Stimulated activated CD4-positive, alpha-beta T cell treated with anti-CD3 and anti-CD28 coated beads, TNF-alpha, amount 100 ng/mL, for 48 hours (primary cell): Measurements from ENCODE around the gene ABHD5.
"Not testable (repeated sequence)": the region's sequence is repeated elsewhere in the genome, so short reads cannot be mapped to it uniquely, and the experiment has no call there.

Experiments
- DNase-seq, 3 donors: peaks; one replicate each; pipeline ENCODE4 v3.0.0-alpha.2; 2020; ENCODE audit warnings: low read depth in 3 of 3

ABHD5 gene

DNA sequence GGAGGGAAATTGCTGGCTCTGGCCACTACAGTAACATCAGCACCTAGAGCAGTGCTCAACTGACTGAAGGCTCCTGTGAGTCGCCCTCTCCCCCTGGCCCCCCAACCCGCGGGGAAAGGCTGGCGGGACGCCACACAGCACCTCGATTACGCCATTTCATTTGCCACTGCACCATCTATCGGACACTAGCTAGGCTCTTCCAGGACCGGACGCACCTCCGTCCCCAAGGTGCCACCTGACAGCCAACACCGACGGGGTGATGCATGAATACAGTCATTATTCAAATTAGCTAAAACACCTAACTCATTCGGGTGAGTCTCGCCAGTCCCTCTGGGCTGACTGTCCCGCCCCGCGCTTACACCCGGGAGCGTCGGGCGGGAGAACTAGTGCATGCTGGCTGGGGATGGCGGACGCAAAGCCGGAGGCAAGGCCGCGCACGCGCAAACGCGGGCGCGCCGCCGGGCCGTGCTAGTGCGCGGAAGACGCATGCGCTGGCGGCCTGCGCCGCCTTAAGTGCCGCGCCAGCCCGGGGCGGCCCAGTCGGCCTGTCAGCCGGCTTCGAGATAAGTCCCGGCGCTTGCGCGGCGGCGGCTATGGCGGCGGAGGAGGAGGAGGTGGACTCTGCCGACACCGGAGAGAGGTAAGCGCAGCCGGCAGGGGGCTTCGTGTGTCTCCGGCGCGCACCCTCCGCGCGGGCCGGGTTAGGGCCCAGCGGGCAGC lies at the start of gene ABHD5:
TSS of gene ABHD5 (plus strand) at position 539 of the 720 bp plus-strand sequence. CDS start at position 594, 55 bp downstream.
- peak; percentile 78 to 82 (median 81) for DNase-seq

DNA sequence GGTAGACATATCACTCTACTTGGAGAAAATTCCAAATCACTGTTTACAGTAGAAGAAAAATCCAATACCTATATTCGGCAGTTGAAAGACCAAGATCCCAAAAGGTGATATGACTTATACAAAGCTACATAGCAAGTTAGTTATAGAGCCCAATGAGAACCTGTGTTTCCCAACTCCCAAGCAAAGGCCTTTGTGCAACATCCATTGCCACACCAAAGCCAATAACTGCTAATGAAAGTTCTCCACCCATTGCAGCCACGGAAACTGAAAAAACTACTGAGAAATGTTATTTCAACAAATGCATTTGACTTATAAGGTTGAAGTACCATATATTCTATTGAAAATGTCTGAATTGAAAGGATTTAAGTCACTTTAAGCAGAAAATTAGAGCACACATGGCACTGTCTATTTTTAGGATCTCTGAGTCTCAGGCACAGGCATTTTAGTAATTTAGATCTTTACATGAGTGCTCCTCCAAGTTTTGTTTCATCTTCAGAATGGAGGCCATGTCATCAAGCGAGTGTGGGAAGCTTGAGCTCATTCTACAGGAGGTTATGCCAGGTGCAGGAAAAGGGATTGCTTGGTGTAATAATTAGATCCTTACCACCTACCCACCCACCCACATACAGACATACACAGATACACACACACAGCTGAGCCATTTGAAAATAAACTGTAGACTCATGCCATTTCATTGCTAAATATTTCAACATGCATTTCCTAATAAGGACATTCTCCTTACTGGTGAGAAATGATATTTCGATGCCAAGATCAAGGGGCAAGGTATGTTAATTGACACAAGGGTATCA lies 49.2 kb upstream of the ABHD5 start:
- DNase-seq, result no peak

DNA sequence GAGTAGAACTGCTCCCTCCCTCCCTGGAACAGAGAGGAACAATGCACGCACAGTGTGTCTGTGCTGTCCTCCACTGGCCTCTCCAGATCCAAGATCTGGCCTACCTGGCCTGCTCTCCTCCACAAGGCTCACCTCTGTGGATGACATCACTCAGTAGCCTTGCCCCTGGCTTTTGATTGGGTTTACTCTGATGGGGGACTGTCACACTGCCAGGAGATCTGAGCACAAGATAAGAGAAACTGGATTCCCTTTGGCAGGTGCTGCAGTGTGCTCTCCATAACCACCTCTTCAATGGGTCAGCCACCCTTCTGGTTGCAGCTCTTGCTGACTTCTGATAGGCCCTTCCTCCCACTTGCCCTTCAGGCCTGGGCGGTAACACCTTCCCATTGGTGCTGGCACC lies 46.3 kb upstream of the ABHD5 start:
- no peak for DNase-seq

DNA sequence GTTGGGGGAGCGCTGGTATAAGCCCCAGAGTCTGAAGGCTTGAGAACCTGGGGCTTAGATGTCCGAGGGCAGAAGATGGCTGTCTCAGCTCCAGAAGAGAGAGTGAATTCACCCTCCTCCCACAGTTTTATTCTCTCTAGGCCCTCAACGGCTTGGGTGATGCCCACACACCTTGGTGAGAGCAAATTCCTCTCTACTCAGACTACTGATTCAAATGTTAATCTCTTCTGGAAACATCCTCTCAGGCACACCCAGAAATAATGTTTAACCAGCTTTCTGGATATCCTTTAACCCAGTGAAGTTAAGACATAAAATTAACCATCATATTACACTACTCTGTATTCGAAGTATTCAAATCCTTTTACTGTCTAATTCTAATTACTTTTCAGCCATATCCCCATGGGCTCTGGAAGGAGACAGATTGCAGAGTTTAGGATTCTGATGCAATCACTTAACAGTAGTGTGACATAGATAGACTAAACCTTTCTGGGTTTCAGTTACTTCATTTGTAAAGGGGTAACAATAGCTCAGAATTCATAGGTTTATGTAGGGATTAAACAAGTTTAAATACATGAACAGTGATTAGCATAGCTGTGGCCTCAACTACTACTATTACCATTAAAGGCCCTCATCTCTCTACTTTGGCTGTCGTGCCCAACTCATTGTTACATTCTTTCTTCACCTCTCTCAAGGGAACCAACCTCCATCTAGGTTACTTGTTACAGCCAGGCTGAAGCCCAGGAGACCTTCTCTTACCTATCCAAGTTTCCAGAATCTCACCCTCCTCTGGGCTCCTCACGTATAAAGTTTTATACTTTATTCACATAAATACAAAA lies 43.2 kb upstream of the ABHD5 start:
- DNase-seq, result no peak

DNA sequence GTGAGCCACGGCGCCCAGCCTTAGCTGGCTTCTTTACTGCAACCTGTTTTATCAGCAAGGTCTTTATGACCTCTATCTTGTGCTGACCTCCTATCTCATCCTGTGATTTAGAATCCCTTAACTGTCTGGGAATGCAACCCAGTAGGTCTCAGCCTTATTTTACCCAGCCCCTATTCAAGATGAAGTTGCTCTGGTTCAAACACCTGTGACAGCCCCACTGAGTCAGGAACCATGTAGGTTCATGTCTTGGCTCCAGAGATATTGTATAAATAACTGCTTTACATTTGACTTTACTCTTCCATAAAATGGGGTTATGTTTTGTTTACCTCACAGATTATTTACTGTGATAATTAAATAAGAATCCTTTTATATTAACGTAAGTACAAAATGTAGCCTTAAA lies 41.8 kb upstream of the ABHD5 start:
- DNase-seq, result no peak

DNA sequence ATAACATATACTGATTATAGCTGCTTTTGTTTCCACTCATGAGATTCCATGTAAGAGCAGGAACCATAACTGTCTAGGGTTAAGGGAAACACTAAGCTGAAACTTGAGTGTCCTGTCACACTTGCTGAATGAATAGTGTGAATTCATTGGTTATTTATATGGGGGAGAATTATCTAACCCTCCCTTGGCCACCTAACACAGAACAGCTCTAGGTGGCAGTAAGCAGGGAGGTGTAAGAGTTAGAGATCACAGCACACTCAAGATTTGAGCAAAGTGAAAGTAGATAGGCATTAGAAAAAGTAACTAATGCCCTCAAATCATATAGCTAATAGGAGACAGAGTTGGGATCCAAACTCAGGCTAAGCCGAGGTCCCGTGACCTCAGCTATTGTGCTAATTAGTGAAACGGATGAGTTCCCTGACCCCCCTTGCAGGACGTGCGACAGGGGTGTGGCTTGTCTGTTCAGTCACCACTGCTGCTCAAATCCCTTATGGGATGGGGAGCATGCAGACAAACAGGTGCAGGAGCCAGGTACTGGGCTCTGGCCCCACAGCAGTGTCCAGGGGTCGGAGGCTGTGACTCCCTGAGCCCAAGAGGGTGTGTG lies 41.3 kb upstream of the ABHD5 start:
- no peak for DNase-seq

DNA sequence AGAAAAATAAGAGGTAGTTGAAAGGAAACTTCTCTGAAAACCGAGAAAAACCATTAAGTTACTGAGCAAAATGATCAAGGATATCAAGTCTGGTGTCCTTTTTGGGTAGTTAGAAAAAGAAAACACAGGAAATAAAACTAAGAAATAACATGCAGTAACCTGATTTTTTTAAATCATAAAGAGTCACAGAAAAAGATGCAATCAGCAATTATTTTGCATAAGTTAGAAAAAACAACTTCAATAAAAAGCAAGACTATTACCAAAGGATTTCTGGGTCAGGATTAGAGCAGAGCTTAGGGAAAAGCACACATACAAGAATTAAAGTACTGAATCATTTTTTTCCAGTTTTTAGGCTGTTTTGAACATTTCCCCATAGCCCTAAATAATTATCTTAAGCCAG lies 40.4 kb upstream of the ABHD5 start:
- DNase-seq, result no peak

DNA sequence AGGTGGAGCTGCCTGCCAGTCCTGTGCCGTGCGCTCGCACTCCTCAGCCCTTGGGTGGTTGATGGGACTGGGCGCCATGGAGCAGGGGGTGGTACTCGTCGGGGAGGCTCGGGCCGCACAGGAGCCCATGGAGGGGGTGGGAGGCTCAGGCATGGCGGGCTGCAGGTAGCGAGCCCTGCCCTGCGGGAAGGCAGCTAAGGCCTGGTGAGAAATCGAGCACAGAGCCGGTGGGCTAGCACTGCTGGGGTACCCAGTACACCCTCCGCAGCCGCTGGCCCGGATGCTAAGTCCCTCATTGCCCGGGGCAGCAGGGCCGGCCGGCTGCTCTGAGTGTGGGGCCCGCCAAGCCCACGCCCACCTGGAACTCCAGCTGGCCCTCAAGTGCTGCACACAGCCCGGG lies 34.3 kb upstream of the ABHD5 start:
- not testable (repeated sequence) for DNase-seq

DNA sequence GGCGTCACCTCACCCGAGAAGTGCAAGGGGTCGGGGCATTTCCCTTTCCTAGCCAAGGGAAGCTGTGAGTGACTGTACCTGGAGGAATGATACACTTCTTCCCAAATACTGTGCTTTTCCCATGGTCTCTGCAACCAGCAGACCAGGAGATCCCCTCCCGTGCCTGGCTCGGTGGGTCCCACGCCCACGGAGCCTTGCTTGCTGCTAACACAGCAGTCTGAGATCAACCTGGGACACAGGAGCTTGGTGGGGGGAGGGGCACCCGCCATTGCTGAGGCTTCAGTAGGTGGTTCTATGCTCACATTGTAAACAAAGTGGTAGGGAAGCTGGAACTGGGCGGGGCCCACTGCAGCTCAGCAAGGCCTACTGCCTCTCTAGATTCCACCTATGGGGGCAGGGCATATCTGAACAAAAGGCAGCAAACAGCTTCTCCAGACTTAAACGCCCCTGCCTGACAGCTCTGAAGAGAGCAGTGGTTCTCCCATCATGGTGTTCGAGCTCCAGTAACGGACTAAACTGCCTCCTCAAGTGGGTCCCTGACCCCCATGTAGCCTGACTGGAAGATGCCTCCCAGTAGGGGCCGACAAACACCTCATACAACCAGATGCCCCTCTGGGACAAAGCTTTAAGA lies 31.4 kb upstream of the ABHD5 start:
- no peak for DNase-seq

DNA sequence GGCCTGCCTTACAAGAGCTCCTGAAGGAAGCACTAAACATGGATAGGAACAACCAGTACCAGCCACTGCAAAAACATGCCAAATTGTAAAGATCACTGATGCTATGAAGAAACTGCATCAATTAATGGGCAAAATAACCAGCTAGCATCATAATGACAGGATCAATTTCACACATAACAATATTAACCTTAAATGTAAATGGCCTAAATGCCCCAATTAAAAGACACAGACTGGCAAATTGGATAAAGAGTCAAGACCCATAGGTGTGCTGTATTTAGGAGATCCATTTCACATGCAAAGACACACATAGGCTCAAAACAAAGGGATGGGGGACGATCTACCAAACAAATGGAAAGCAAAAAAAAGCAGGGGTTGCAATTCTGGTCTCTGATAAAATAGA lies 29.4 kb upstream of the ABHD5 start:
- not testable (repeated sequence) for DNase-seq

DNA sequence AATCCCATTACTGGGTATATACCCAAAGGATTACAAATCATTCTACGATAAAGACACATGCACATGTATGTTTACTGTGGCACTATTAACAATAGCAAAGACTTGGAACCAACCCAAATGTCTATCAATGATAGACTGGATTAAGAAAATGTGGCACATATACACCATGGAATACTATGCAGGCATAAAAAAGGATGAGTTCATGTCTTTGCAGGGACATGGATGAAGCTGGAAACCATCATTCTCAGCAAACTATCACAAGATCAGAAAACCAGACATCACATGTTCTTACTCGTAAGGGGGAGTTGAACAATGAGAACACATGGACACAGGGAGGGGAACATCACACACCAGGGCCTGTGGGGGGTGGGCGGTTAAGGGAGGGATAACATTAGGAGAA lies 25.7 kb upstream of the ABHD5 start:
- not testable (repeated sequence) for DNase-seq

DNA sequence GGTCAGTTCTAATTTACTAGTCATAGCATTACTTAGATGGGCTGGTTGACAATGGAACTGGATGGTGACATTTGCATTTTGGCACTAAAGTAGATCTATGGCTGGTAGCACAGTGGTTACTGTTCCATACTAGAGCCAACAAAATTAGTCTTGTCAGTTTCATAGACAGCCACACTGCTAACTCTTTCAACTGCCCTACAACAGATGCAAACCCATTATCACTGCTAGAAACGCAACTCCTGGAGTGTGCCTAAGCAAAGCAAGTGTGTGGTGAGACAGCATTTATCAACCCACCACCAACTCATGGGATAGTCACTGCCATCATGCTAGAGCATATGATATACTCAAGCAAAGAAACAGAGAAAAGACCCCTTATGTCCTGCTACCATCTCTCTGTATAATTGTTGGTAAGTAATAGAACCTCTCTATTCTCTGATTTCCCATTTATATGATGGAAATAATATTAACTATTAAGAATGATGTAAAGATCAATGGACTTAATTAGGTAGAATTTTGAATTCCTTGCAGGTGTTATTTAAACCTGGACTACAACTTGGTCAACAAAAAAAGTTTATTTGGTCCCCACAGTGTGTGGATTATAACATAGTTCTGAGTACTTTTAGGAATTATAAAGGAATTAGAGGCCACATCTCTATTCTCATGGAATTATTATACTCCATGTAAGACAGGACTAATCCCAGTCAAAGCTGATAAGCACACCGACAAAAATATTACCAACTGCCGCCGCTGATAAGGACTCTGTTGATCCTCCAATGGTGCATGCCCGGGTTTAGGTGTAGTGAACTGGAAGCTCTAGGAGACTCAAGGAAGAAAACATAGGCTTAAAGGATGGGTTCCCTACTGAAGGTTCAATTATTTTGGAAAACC lies 19.9 kb upstream of the ABHD5 start:
- no peak for DNase-seq

DNA sequence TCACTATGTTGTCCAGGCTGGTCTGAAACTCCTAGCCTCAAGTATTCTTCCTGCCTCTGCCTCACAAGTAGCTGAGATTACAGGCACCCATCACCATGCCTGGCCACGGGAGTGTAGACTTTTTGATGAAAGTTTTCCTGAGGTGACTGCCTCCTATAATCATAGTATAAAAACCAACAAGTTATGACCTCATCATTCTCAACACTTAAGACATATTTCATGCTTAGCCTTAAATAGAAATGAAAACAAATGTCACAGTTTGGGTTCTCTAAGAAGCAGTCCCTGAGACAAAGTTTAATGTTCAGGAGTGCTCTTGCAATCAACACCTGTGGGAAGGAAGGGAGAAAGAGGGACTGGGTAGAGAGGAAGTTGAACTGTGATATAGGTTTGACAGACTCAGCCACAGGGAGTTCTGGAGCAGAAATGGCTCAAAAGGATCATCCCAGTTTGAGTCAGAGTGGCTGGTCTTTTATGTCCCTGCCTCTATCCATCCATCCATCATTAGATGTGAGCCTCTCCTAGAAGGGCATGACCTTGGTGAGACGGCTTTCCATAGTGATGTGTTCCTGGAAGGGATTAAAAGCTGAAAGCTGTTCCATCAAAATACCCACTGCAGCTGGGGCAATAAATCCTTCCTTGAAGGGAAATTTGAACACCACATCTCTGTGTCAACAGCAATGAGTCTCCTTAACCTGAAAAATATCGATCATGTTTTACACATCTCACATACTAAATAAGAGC lies 16.2 kb upstream of the ABHD5 start:
- no peak for DNase-seq

DNA sequence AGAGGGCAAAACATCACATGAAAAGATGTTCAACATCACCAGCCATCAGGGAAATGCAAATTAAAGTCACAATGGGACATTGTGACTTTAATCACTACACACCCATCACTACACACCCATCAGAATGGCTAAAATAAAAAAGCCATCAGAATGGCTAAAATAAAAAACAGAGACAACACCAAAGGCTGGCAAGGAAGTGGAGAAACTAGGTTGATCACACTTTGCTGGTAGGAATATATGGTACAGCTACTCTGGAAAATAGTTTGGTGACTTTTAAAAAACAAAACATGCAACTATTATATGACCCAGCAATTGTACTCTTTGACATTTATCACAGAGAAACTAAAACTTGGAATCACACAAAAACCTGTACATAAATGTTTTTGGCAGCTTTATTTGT lies 15.1 kb upstream of the ABHD5 start:
- no peak for DNase-seq

DNA sequence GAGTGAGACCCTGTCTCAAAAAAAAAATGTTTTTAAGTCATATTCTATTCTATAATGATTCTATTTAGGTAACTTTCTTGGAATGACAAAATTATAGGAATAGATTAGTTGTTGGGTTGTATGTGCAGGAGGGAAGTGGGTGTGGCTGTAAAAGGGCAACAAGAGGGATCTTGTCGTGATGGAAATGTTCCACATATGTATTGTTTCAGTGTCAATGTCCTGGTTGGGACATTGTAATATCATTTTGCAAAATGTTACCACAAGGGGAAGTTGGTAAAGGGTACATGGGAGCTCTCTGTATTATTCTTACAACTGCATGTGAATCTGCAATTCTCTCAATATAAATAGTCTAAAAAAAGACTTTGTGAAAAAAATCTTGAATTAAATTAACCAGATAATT lies 14.3 kb upstream of the ABHD5 start:
- no peak for DNase-seq

DNA sequence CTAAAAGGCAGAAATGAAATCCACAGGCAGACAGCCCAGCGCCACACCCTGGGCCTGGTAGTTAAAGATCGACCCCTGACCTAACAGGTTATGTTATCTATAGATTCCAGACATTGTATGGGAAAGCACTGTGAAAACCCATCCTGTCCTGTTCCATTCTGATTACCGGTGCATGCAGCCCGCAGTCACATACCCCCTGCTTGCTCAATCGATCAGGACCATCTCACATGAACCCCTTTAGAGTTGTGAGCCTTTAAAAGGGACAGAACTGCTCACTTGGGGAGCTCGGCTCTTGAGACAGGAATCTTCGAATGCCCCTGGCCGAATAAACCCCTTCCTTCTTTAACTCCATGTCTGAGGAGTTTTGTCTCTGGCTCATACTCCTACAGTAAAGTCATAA lies 12.4 kb upstream of the ABHD5 start:
- DNase-seq, result not testable (repeated sequence)

DNA sequence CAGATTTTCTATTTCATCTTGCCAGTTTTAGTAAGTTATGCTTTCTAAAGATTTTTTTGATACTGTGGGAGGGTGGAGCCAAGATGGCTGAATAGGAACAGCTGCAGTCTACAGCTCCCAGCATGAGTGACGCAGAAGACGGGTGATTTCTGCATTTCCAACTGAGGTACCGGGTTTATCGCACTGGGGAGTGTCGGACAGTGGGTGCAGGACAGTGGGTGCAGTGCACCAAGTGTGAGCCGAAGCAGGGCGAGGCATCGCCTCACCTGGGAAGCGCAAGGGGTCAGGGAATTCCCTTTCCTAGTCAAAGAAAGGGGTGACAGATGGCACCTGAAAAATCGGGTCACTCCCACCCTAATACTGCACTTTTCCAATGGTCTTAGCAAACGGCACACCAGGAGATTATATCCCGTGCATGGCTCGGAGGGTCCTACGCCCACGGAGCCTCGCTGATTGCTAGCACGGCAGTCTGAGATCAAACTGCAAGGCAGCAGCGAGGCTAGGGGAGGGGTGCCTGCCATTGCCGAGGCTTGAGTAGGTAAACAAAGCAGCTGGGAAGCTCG lies 11.8 kb upstream of the ABHD5 start:
- not testable (repeated sequence) for DNase-seq

DNA sequence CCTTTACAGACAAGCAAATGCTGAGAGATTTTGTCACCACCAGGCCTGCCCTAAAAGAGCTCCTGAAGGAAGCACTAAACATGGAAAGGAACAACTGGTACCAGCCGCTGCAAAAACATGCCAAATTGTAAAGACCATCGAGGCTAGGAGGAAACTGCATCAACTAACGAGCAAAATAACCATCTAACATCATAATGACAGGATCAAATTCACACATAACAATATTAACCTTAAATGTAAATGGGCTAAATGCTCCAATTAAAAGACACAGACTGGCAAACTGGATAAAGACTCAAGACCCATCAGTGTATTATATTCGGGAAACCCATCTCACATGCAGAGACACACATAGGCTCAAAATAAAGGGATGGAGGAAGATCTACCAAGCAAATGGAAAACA lies 9.9 kb upstream of the ABHD5 start:
- DNase-seq, result not testable (repeated sequence)

DNA sequence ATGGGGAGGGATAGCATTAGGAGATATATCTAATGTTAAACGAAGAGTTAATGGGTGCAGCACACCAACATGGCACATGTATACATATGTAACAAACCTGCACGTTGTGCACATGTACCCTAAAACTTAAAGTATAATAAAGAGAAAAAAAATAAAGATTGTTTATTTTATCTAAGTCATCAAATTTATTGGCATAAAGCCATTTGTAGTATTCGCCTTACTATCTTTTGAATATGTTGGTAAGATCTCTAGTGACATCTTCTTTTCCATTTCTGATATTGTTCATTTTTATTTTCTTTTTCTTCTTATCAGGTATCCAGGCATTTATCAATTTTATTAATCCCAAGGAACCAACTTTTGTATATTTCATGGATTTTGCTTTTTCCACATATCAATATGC lies 5.8 kb upstream of the ABHD5 start:
- no peak for DNase-seq
